AG04450 (cell line): ENCODE measurements around the gene RNF39. TPM values are rescaled to one million over a fixed set of nuclear protein-coding genes. Genes with fewer than 3 reads are reported as not detected.
A peak's percentile ranks its signal among the peaks of the same experiment; 100 is the strongest.

Experiments
- CTCF ChIA-PET: fragments of 300-600, 350-600 bp; formaldehyde crosslinking; extraction: SDS; loops from one replicate; lab custom pipeline; 2022; ENCODE audit warnings: antibody characterized with exemption, inconsistent platforms; lab: Charles Lee
- POLR2A ChIA-PET: fragments of 350-600 bp; formaldehyde crosslinking; extraction: SDS; loops from one replicate; lab custom pipeline; 2021; ENCODE audit warnings: antibody characterized with exemption, inconsistent platforms; lab: Yijun Ruan, JAX
- DNase-seq: peaks from one replicate; pipeline ENCODE4 v3.0.0-alpha.2; 2011; ENCODE audit warnings: low read depth, low spot score
- H3K27ac ChIP-seq: one replicate; pipeline ENCODE4 v1.5.1; 2012; ENCODE audit warnings: low read depth, low read length, control low read depth
- H3K27me3 ChIP-seq: one replicate; pipeline ENCODE4 v1.6.0; 2012; ENCODE audit warnings: low read length; ENCODE audit not compliant: control insufficient read depth, insufficient read depth
- H3K4me3 ChIP-seq: 2 replicates; pipeline ENCODE4 v1.5.1; 2011; ENCODE audit warnings: mild to moderate bottlenecking, low read depth, low read length, control low read depth
- H3K9me3 ChIP-seq: 2 replicates; pipeline ENCODE4 v1.5.1; 2012; ENCODE audit warnings: low read length; ENCODE audit not compliant: control insufficient read depth, insufficient read depth
- polyA plus RNA-seq: library from polyadenylated mRNA; depleted of rRNA; stranded (reverse); fragments of >200 nt; gene quantifications from 2 replicates; pipeline ENCODE4 v1.2.3, GENCODE V29; 2011
- TF ChIP-seq, protein P1 (sequence below): IDR thresholded peaks from 2 replicates; pipeline ENCODE4 v1.5.1; 2011; ENCODE audit warnings: low read depth, low read length, control low read depth, inconsistent platforms

RNF39 gene
- polyA plus RNA-seq, 1 experiment = not detected

DNA sequence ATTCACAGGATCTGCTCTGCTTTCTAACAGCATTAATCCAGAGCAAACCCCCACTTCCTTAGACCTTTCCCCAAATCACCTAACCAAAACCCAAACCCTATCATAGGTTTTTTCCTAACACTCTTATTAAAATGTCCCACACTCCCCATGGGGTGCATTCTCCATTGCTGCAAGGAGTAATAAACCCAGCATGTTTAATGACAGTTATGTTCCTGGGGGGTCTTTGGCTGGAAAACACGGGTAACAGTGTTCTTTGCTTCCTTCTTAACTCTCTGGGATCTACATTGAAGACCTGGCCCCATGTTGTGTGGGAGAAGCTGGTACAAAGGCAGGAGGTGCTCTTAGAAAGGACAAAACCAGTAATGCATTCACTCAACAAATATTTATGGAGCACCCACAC, 21.3 kb upstream of the RNF39 start:
- CTCF ChIA-PET = interaction anchor here (2.5 kb wide), 1 partner anchor 34 kb away, joined by 9 read pairs; no protein-coding TSS in a partner anchor
- H3K4me3 ChIP-seq = no peak overlapping the region
- H3K9me3 ChIP-seq = no peaks in the 10 kb centered on the region

DNA sequence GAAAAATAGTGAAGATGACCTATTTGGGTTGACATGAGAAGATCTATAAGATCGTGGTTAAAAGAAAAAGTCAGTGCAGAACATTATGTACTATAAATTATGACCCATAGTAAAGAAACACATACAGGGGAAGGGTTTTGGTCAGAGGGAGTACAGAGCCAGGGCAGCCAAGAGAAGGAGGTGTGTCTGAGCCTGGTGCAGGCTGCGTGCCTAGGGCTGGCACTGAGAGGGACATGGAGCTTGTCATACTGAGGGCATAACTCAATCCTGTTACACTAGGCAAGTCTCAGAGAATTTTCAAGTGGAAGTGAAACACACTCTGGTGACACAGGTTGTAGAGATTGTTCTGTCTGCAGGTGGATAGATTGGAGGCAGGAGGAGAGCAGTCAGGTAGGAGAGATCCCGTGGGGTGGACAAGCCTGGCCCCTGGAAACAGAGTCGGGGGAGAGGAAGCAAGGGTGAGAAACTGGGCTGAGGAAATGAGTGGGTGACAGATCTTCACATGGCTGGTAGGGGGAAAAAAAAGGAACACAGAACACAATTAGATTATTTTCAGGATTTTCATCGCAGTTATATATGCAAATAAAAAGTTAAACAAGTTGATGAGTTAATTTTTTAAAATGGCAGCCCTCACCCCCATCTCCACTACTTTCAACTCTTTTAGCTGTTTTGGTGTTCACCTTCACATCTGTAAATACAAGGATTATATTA, 18.5 kb upstream of the RNF39 start:
- POLR2A ChIA-PET = no interaction called here
- TF ChIP-seq, protein P1, sequence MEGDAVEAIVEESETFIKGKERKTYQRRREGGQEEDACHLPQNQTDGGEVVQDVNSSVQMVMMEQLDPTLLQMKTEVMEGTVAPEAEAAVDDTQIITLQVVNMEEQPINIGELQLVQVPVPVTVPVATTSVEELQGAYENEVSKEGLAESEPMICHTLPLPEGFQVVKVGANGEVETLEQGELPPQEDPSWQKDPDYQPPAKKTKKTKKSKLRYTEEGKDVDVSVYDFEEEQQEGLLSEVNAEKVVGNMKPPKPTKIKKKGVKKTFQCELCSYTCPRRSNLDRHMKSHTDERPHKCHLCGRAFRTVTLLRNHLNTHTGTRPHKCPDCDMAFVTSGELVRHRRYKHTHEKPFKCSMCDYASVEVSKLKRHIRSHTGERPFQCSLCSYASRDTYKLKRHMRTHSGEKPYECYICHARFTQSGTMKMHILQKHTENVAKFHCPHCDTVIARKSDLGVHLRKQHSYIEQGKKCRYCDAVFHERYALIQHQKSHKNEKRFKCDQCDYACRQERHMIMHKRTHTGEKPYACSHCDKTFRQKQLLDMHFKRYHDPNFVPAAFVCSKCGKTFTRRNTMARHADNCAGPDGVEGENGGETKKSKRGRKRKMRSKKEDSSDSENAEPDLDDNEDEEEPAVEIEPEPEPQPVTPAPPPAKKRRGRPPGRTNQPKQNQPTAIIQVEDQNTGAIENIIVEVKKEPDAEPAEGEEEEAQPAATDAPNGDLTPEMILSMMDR = no peak

More for the DNA sequence above, 21.3 kb upstream of the RNF39 start:
- DNase-seq = no peak
- Histone ChIP-seq H3K27ac (no peak overlapping the region), H3K27me3 (peaks cover 55% of the 10 kb centered on the region)
- POLR2A ChIA-PET = no interaction called here
- TF ChIP-seq, protein P1 = no peak

DNA sequence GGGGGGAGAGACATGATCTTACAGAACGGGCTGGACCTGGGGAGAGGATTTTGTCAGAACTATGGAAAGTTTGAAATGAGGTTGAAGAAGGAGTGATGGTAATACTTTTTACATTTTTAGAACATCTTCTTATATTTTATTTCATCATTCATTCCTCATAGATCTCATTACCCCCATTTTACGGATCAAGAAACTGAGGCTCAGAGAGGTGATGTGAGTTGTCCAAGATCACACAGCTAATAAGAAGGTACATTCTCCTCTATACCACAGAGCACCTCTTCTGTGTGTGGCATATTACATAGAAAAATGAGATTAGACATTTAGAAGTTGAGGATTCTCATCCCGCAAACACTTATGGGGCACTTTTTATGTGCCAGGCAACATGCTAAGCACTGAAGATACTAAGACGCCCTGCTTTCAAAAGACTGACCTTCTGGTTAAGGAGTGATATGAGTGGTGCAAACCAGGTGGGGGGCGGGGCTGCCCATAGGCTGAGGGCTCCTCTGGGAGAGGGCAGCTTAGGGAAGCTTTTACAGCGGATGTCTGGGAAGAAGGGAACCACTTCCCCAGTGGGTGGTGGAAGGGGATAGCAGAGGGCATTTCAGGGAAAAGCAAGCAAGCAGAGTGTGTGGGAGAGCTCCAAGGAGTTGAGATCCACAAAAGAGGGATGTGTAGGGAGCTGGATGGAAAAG, 17.4 kb upstream of the RNF39 start:
- TF ChIP-seq, protein P1 = no peak
- H3K9me3 ChIP-seq = no peaks in the 10 kb centered on the region
- no peak for DNase-seq
- H3K4me3 ChIP-seq = no peak overlapping the region
- ChIA-PET CTCF (interaction anchor here (2.4 to 2.6 kb wide), 2 partner anchors 11 to 38 kb away, joined by 9 to 19 read pairs; no protein-coding TSS in a partner anchor), POLR2A (no interaction called here)
- peaks cover 29% of the 10 kb centered on the region for H3K27me3 ChIP-seq
- no peak overlapping the region for H3K27ac ChIP-seq

More for the DNA sequence above, 18.5 kb upstream of the RNF39 start:
- peaks cover 35% of the 10 kb centered on the region for H3K27me3 ChIP-seq
- H3K9me3 ChIP-seq = no peaks in the 10 kb centered on the region
- H3K27ac ChIP-seq = no peak overlapping the region
- CTCF ChIA-PET = interaction anchor here (1.2 to 2.6 kb wide), 3 partner anchors 10 to 441 kb away, joined by 3 to 19 read pairs (median 9); no protein-coding TSS in a partner anchor
- H3K4me3 ChIP-seq = no peak overlapping the region
- no peak for DNase-seq

DNA sequence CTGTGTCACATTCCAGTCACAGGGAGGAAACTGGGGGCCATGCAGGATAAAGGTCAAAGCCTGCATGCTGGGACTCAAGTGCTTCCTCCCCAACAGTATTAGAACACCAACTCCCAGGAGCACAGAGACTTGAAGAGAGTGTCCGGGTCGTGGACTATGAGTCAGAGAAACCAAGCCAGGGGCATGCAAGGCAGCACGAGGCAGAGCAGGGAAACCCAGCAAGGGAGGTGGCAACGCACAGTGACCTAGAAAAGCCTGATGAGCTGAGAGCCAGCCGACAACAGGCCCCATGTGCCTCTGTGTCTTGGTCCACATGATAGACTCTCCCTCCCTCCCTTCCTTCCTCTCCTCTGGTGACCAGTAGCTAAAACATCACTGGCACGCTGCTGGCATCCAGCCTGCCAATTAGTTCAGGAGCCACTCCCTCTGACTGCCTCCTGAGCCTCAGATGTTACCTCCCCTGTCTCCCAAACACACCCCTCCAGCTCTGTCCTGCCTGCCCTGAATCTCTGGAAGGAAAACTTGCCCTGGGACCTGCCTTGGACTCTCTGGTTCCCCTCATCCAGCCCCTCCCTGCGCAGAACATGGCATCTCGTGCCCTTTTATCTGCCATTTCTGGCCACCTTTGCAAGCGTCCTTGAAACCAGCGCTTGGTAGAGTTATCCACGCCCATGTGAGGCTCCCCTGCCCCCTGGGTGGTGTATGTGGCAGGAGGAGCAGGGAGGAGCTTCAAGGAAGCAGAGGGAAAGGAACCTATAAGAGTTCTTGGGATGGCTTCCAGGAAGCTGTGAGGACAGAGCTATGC, 16.2 kb upstream of the RNF39 start:
- Histone ChIP-seq H3K27ac (no peak overlapping the region), H3K9me3 (no peaks in the 10 kb centered on the region), H3K27me3 (peaks cover 23% of the 10 kb centered on the region), H3K4me3 (no peak overlapping the region)
- DNase-seq = peak; percentile 15
- CTCF ChIA-PET = interaction anchor here (1.0 to 2.7 kb wide), 3 partner anchors 10 to 39 kb away, joined by 3 to 6 read pairs (median 5); no protein-coding TSS in a partner anchor
- TF ChIP-seq, protein P1 = no peak
- POLR2A ChIA-PET = no interaction called here
